GM23338 (cell line): Measurements from ENCODE around the gene HYAL2. TPM values are rescaled to one million over a fixed set of nuclear protein-coding genes. Genes with fewer than 3 reads are reported as not detected.

ENCODE experiments used
- ATAC-seq: fragments of 200-7000 bp; cut with Tn5 transposase; 3 replicates; pipeline ENCODE4 v1.9.1; 2020
- DNase-seq: peaks from one replicate; pipeline ENCODE4 v3.0.0-alpha.2; 2015; ENCODE audit warnings: low spot score
- H2AFZ ChIP-seq: fragments of 200-600 bp; sonication (generic); 2 replicates; pipeline ENCODE4 v1.8.0; 2016; ENCODE audit warnings: antibody characterized with exemption, mild to moderate bottlenecking, moderate library complexity
- H3F3A ChIP-seq: fragments of 200-600 bp; sonication (generic); replicated peaks from 2 replicates; pipeline ENCODE4 v1.8.0; 2017; ENCODE audit warnings: antibody characterized with exemption, mixed run types, low read depth
- H3K27ac ChIP-seq: fragments of 200-600 bp; sonication (generic); 2 replicates; pipeline ENCODE4 v1.6.1; 2016; ENCODE audit warnings: low read depth
- H3K27me3 ChIP-seq: fragments of 200-600 bp; sonication (generic); 2 replicates; pipeline ENCODE4 v1.8.0; 2016; ENCODE audit warnings: mild to moderate bottlenecking, mixed run types, moderate library complexity; ENCODE audit not compliant: insufficient read depth
- H3K36me3 ChIP-seq: fragments of 200-600 bp; sonication (generic); 2 replicates; pipeline ENCODE4 v1.8.0; 2016; ENCODE audit warnings: mild to moderate bottlenecking; ENCODE audit not compliant: insufficient read depth
- H3K4me1 ChIP-seq: fragments of 200-600 bp; sonication (generic); 2 replicates; pipeline ENCODE4 v1.8.0; 2016; ENCODE audit warnings: mild to moderate bottlenecking, moderate library complexity; ENCODE audit not compliant: insufficient read depth
- H3K4me2 ChIP-seq: fragments of 200-600 bp; sonication (generic); 2 replicates; pipeline ENCODE4 v1.7.1; 2017; ENCODE audit warnings: mixed run types
- H3K4me3 ChIP-seq: fragments of 200-600 bp; sonication (generic); 2 replicates; pipeline ENCODE4 v1.6.1; 2016; ENCODE audit warnings: mixed run types
- H3K79me2 ChIP-seq: fragments of 200-600 bp; sonication (generic); replicated peaks from 2 replicates; pipeline ENCODE4 v1.8.0; 2017; ENCODE audit warnings: mild to moderate bottlenecking; ENCODE audit not compliant: insufficient read depth
- H3K9me2 ChIP-seq: fragments of 200-600 bp; sonication (generic); 2 replicates; pipeline ENCODE4 v1.8.0; 2017; ENCODE audit not compliant: insufficient read depth
- H4K20me1 ChIP-seq: fragments of 200-600 bp; sonication (generic); replicated peaks from 2 replicates; pipeline ENCODE4 v1.8.0; 2017; ENCODE audit warnings: mild to moderate bottlenecking; ENCODE audit not compliant: insufficient read depth
- H3K27ac Mint-ChIP-seq: 2 replicates; pipeline ENCODE4 v1.8.0; 2020; ENCODE audit warnings: inconsistent platforms, mild to moderate bottlenecking, moderate library complexity, mixed read lengths
- H3K27me3 Mint-ChIP-seq: 3 replicates; pipeline ENCODE4 v1.8.0; 2022; ENCODE audit warnings: low read depth, mild to moderate bottlenecking, moderate library complexity, mixed read lengths, inconsistent platforms; ENCODE audit not compliant: insufficient read depth, poor library complexity
- H3K36me3 Mint-ChIP-seq: 3 replicates; pipeline ENCODE4 v1.8.0; 2021; ENCODE audit warnings: low read depth, mild to moderate bottlenecking, inconsistent platforms, moderate library complexity, mixed read lengths
- H3K4me1 Mint-ChIP-seq: 3 replicates; pipeline ENCODE4 v1.8.0; 2020; ENCODE audit warnings: mild to moderate bottlenecking, inconsistent platforms, mixed read lengths
- H3K4me3 Mint-ChIP-seq: 3 replicates; pipeline ENCODE4 v1.8.0; 2021; ENCODE audit warnings: moderate library complexity, mild to moderate bottlenecking, inconsistent platforms, mixed read lengths
- H3K9me3 Mint-ChIP-seq: 3 replicates; pipeline ENCODE4 v1.8.0; 2020; ENCODE audit warnings: moderate library complexity, mild to moderate bottlenecking, inconsistent platforms, mixed read lengths
- CREB1 ChIP-seq: fragments of 250-450 bp; sonication (Bioruptor Pico); IDR thresholded peaks from 2 replicates; pipeline ENCODE4 v1.5.0; 2020; ENCODE audit warnings: low read depth, mild to moderate bottlenecking, moderate library complexity
- CTCF ChIP-seq, 2 experiments: fragments of 200-600 bp in 1 of 2; sonication (generic) in 1 of 2; conservative IDR thresholded peaks; 2 replicates each; pipeline versions ENCODE4 v1.5.1 to v1.6.1; 2016 to 2017; ENCODE audit warnings: antibody characterized with exemption in 2 of 2, low read depth in 2 of 2, mild to moderate bottlenecking in 2 of 2, moderate library complexity in 1 of 2
- ETS1 ChIP-seq: IDR thresholded peaks from 2 replicates; pipeline ENCODE4 v1.6.1; 2016; ENCODE audit warnings: antibody characterized with exemption
- JUNB ChIP-seq: IDR thresholded peaks from one replicate; pipeline ENCODE4 v1.6.1; 2016; ENCODE audit warnings: antibody characterized with exemption; ENCODE audit not compliant: unreplicated experiment
- NANOG ChIP-seq: IDR thresholded peaks from 2 replicates; pipeline ENCODE4 v1.6.1; 2016; ENCODE audit warnings: antibody characterized with exemption, borderline replicate concordance
- REST ChIP-seq: IDR thresholded peaks from one replicate; pipeline ENCODE4 v1.6.1; 2018; ENCODE audit warnings: antibody characterized with exemption; ENCODE audit not compliant: unreplicated experiment
- STAT1 ChIP-seq: IDR thresholded peaks from one replicate; pipeline ENCODE4 v1.6.1; 2016; ENCODE audit warnings: antibody characterized with exemption; ENCODE audit not compliant: unreplicated experiment
- ZNF114 ChIP-seq: fragments of 250-450 bp; sonication (Bioruptor Pico); IDR thresholded peaks from 2 replicates; pipeline ENCODE4 v1.5.0; 2020; ENCODE audit warnings: mild to moderate bottlenecking, moderate library complexity
- ZNF331 ChIP-seq: fragments of 250-450 bp; sonication (Bioruptor Pico); IDR thresholded peaks from 2 replicates; pipeline ENCODE4 v1.5.0; 2020; ENCODE audit warnings: low read depth, mild to moderate bottlenecking, moderate library complexity
- polyA plus RNA-seq: library from polyadenylated mRNA; unstranded; fragments of >200 nt; fragmentation: Nextera tagmentation; extraction: Ambion mirVana; gene quantifications from 2 replicates; pipeline ENCODE4 v1.2.1, GENCODE V29; 2016
- total RNA-seq: library from RNA; depleted of rRNA; stranded (reverse); fragments of >200 nt; shearing (Covaris generic); gene quantifications from 2 replicates; pipeline ENCODE4 v1.2.3, GENCODE V29; 2014

Gene HYAL2
- total and polyA plus RNA-seq, 2 experiments from 2014 or later: 28.9 to 74.3 TPM

- H3K36me3 ChIP-seq: peaks cover 8% of the 10 kb centered on the region
- ATAC-seq: no peak
- peak overlapping the region; percentile 99 for H3K4me2 ChIP-seq
- H3K79me2 ChIP-seq: peaks cover 26% of the 10 kb centered on the region
- Mint-ChIP-seq H3K4me1 (peaks cover 43% of the 10 kb centered on the region), H3K9me3 (no peaks in the 10 kb centered on the region), H3K27ac (0 out of 2 replicates have a peak overlapping the region, but pooled peaks have one; percentile 82), H3K36me3 (peaks cover 56% of the 10 kb centered on the region), H3K27me3 (peaks cover 15% of the 10 kb centered on the region), H3K4me3 (peak overlapping the region; percentile 86)
- H3K9me2 ChIP-seq: no peaks in the 10 kb centered on the region
- H3K4me3 ChIP-seq: peak overlapping the region; percentile 97
- no peaks in the 10 kb centered on the region for H3K27me3 ChIP-seq
- no peak overlapping the region for H2AFZ ChIP-seq
- DNase-seq: no peak
- H4K20me1 ChIP-seq: peaks cover 5% of the 10 kb centered on the region; the same call in 1 of the 2 replicates
- TF ChIP-seq ZNF114 (no peak), STAT1 (no peak), NANOG (no peak), JUNB (no peak), CTCF (conservative IDR thresholded peaks at IDR 0.05; ENCODE audit: low read depth in 2 of 2) (peak in 1 of 2 experiments; percentile 27; a peak in 2 of 4 replicates), REST (no peak)
- H3F3A ChIP-seq: peaks cover 20% of the 10 kb centered on the region; the same call in 1 of the 2 replicates
- peak overlapping the region; percentile 100 for H3K27ac ChIP-seq
- H3K4me1 ChIP-seq: peaks cover 15% of the 10 kb centered on the region
Observed at GRCh38 chr3:50319894-50320625, 2.5 kb downstream of the HYAL2 start.

GRCh38 chr3:50319181-50319893 lies 3.2 kb downstream of the HYAL2 start:
- H3K36me3 ChIP-seq: peaks cover 8% of the 10 kb centered on the region
- no peak overlapping the region for H3K4me3 ChIP-seq
- H3K4me1 ChIP-seq: peaks cover 15% of the 10 kb centered on the region
- Mint-ChIP-seq H3K27ac (no peak overlapping the region), H3K36me3 (peaks cover 52% of the 10 kb centered on the region), H3K4me3 (peak overlapping the region; percentile 86), H3K9me3 (0 out of 3 replicates have a peak, but pooled peaks cover under 1% of the 10 kb centered on the region), H3K27me3 (peaks cover 10% of the 10 kb centered on the region), H3K4me1 (peaks cover 37% of the 10 kb centered on the region)
- ATAC-seq (no peak), DNase-seq (no peak)
- peaks cover 21% of the 10 kb centered on the region; the same call in 1 of the 2 replicates for H3F3A ChIP-seq
- no peak overlapping the region for H3K27ac ChIP-seq
- H3K27me3 ChIP-seq: no peaks in the 10 kb centered on the region
- peaks cover 5% of the 10 kb centered on the region; the same call in 1 of the 2 replicates for H4K20me1 ChIP-seq
- peaks cover 26% of the 10 kb centered on the region for H3K79me2 ChIP-seq
- H3K4me2 ChIP-seq: no peak overlapping the region
- no peak overlapping the region for H2AFZ ChIP-seq
- no peaks in the 10 kb centered on the region for H3K9me2 ChIP-seq
- TF ChIP-seq REST (no peak), ZNF331 (no peak), ETS1 (no peak), CREB1 (CRISPR knock-in tag) (no peak), CTCF (conservative IDR thresholded peaks at IDR 0.05; ENCODE audit: low read depth in 2 of 2) (no peak)
